HL-60 (cell line): Measurements from ENCODE around the gene ITGB1.

Source experiments
- GABPA ChIP-seq: IDR thresholded peaks from 2 replicates; pipeline ENCODE4 v1.6.1; 2012; ENCODE audit warnings: low read depth
- POLR2AphosphoS5 ChIP-seq: IDR thresholded peaks from 2 replicates; pipeline ENCODE4 v1.6.1; 2012; ENCODE audit warnings: low read depth
- SPI1 ChIP-seq: IDR thresholded peaks from 2 replicates; pipeline ENCODE4 v1.6.1; 2012; ENCODE audit warnings: low read depth, mild to moderate bottlenecking, borderline replicate concordance
- TF ChIP-seq, protein P1 (sequence below): IDR thresholded peaks from one replicate; pipeline ENCODE4 v1.5.1; 2011; ENCODE audit warnings: low read length, control low read depth, inconsistent platforms; ENCODE audit not compliant: insufficient read depth

DNA sequence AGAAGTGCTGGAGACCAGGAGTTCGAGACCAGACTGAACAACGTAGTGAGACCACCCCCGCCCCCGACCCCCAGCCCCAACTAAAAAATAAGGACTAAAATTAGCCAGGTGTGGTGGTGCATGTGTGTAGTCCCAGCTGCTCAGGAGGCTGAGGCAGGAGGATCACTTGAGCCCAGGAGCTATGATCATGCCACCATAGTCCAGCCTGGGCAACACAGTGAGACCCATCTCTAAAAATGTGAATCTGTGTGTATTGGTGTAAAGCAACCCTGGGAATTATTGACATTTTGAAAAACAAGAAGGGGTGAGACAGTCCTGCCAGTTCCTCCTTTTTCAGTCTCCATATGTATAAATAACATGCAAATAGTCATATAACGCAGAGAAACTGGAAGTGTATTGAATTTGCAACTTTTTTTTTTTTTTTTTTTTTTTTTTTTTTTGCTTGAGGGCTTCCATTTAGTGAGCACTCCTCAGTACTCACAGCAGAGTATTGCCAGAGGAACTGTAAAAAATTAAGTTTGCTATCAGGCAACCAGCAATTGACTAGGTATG is 3.4 kb upstream of the ITGB1 start:
- TF ChIP-seq, protein P1, sequence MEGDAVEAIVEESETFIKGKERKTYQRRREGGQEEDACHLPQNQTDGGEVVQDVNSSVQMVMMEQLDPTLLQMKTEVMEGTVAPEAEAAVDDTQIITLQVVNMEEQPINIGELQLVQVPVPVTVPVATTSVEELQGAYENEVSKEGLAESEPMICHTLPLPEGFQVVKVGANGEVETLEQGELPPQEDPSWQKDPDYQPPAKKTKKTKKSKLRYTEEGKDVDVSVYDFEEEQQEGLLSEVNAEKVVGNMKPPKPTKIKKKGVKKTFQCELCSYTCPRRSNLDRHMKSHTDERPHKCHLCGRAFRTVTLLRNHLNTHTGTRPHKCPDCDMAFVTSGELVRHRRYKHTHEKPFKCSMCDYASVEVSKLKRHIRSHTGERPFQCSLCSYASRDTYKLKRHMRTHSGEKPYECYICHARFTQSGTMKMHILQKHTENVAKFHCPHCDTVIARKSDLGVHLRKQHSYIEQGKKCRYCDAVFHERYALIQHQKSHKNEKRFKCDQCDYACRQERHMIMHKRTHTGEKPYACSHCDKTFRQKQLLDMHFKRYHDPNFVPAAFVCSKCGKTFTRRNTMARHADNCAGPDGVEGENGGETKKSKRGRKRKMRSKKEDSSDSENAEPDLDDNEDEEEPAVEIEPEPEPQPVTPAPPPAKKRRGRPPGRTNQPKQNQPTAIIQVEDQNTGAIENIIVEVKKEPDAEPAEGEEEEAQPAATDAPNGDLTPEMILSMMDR, result no peak
- TF ChIP-seq POLR2AphosphoS5, result no peak
- TF ChIP-seq SPI1, result peak; percentile 43; the same call in 1 of the 2 replicates
- no peak for TF ChIP-seq GABPA
